GM21619 (cell line): ENCODE measurements around the gene AMY1A.
"Not testable (repeated sequence)": the region's sequence is repeated elsewhere in the genome, so short reads cannot be mapped to it uniquely, and the experiment has no call there.

Experiments used
- ATAC-seq: cut with Tn5 transposase; IDR thresholded peaks from one replicate; pipeline ENCODE4 v1.9.1; 2021; ENCODE audit not compliant: unreplicated experiment

AMY1A gene

GRCh38 chr1:103655460-103655859, at the start of gene AMY1A:
Gene AMY1A (plus strand): TSS chr1:103655760. CDS start chr1:103656331, 571 bp downstream.
- not testable (repeated sequence) for ATAC-seq

GRCh38 chr1:103616362-103616761, 39.2 kb upstream of the AMY1A start:
- ATAC-seq = no peak

- not testable (repeated sequence) for ATAC-seq
These were observed 38.5 kb upstream of the AMY1A start, which contains the start of gene AMY2A for GRCh38 chr1:103616994-103617477. Gene AMY2A (plus strand): TSS chr1:103617427. CDS start chr1:103617441, 14 bp downstream.

GRCh38 chr1:103627436-103627835, 28.1 kb upstream of the AMY1A start:
- ATAC-seq = not testable (repeated sequence)

GRCh38 chr1:103641194-103641593, 14.4 kb upstream of the AMY1A start:
- not testable (repeated sequence) for ATAC-seq

GRCh38 chr1:103643908-103644307, 11.7 kb upstream of the AMY1A start:
- ATAC-seq = not testable (repeated sequence)

GRCh38 chr1:103650305-103650704, 5.3 kb upstream of the AMY1A start:
- ATAC-seq = not testable (repeated sequence)

- ATAC-seq = not testable (repeated sequence)
These were observed 4.7 kb upstream of the AMY1A start for GRCh38 chr1:103650889-103651288.

- not testable (repeated sequence) for ATAC-seq
These were observed 1.4 kb upstream of the AMY1A start for GRCh38 chr1:103654133-103654532.

GRCh38 chr1:103676335-103676734, 20.8 kb downstream of the AMY1A start:
- not testable (repeated sequence) for ATAC-seq

GRCh38 chr1:103696110-103696509, 40.5 kb downstream of the AMY1A start, which contains the start of gene AMY1B:
Gene AMY1B (minus strand): TSS chr1:103696210. CDS start chr1:103695639, 571 bp downstream.
- ATAC-seq = not testable (repeated sequence)

- not testable (repeated sequence) for ATAC-seq
These were observed 41.9 kb downstream of the AMY1A start for GRCh38 chr1:103697430-103697829.

- ATAC-seq = not testable (repeated sequence)
These were observed 45.1 kb downstream of the AMY1A start for GRCh38 chr1:103700669-103701068.

- not testable (repeated sequence) for ATAC-seq
These were observed 45.7 kb downstream of the AMY1A start for GRCh38 chr1:103701256-103701655.

- ATAC-seq = not testable (repeated sequence)
These were observed 52.1 kb downstream of the AMY1A start for GRCh38 chr1:103707670-103708069.

GRCh38 chr1:103710381-103710780, 54.8 kb downstream of the AMY1A start:
- ATAC-seq = not testable (repeated sequence)
